ENCODE results near the gene ADGRE3. TPM values are rescaled to one million over a fixed set of nuclear protein-coding genes. Genes with fewer than 3 reads are reported as not detected.

Gene ADGRE3
- total RNA-seq (2014; rRNA removed; shearing (Covaris generic); ENCODE audit: low replicate concordance): not detected in 2 replicates

GRCh38 chr19:14674764-14675163 lies at the start of gene ADGRE3:
TSS of gene ADGRE3 (minus strand) at chr19:14674844. CDS start at chr19:14674770, 74 bp downstream.
- peaks cover 51% of the 10 kb centered on the region for H3K27me3 ChIP-seq
- H3K4me3 ChIP-seq: no peak within 1 kb of the TSS
- H3K36me3 ChIP-seq: no peaks in the 10 kb centered on the region
- H3K9me3 ChIP-seq: no peaks in the 10 kb centered on the region
- no peak for DNase-seq

- no peak for DNase-seq
- H3K27me3 ChIP-seq: no peaks in the 10 kb centered on the region
- H3K9me3 ChIP-seq: peaks cover 40% of the 10 kb centered on the region
- peaks cover 43% of the 10 kb centered on the region for H3K36me3 ChIP-seq
- no peak overlapping the region for H3K4me3 ChIP-seq
Observed at GRCh38 chr19:14722127-14722526, 47.5 kb upstream of the ADGRE3 start.

GRCh38 chr19:14719162-14719561 lies 44.5 kb upstream of the ADGRE3 start:
- Histone ChIP-seq H3K27me3 (no peaks in the 10 kb centered on the region), H3K4me3 (no peak overlapping the region), H3K36me3 (peaks cover 67% of the 10 kb centered on the region), H3K9me3 (peaks cover 51% of the 10 kb centered on the region)
- no peak for DNase-seq

GRCh38 chr19:14718522-14719116 lies 44.0 kb upstream of the ADGRE3 start:
- Histone ChIP-seq H3K4me3 (no peak overlapping the region), H3K36me3 (peaks cover 67% of the 10 kb centered on the region), H3K27me3 (no peaks in the 10 kb centered on the region), H3K9me3 (peaks cover 50% of the 10 kb centered on the region)
- no peak for DNase-seq

- H3K27me3 ChIP-seq: no peaks in the 10 kb centered on the region
- DNase-seq: no peak
- peaks cover 44% of the 10 kb centered on the region for H3K9me3 ChIP-seq
- peaks cover 67% of the 10 kb centered on the region for H3K36me3 ChIP-seq
- H3K4me3 ChIP-seq: no peak overlapping the region
Observed at GRCh38 chr19:14715841-14716240, 41.2 kb upstream of the ADGRE3 start.

GRCh38 chr19:14704450-14704849 lies 29.8 kb upstream of the ADGRE3 start:
- H3K4me3 ChIP-seq: no peak overlapping the region
- H3K9me3 ChIP-seq: peaks cover 7% of the 10 kb centered on the region
- DNase-seq: no peak
- H3K27me3 ChIP-seq: no peaks in the 10 kb centered on the region
- H3K36me3 ChIP-seq: peaks cover 80% of the 10 kb centered on the region

- Histone ChIP-seq H3K4me3 (no peak overlapping the region), H3K9me3 (peaks cover 7% of the 10 kb centered on the region), H3K36me3 (peaks cover 79% of the 10 kb centered on the region), H3K27me3 (no peaks in the 10 kb centered on the region)
- DNase-seq: no peak
Observed at GRCh38 chr19:14703833-14704232, 29.2 kb upstream of the ADGRE3 start.

GRCh38 chr19:14700711-14701375 lies 26.2 kb upstream of the ADGRE3 start:
- peaks cover 7% of the 10 kb centered on the region for H3K9me3 ChIP-seq
- no peak overlapping the region for H3K4me3 ChIP-seq
- no peak for DNase-seq
- peaks cover 76% of the 10 kb centered on the region for H3K36me3 ChIP-seq
- no peaks in the 10 kb centered on the region for H3K27me3 ChIP-seq

GRCh38 chr19:14699641-14700040 lies 25.0 kb upstream of the ADGRE3 start:
- Histone ChIP-seq H3K9me3 (peaks cover 7% of the 10 kb centered on the region), H3K36me3 (peaks cover 81% of the 10 kb centered on the region)
- DNase-seq: no peak

GRCh38 chr19:14695471-14695870 lies 20.8 kb upstream of the ADGRE3 start:
- H3K9me3 ChIP-seq: no peaks in the 10 kb centered on the region
- DNase-seq: no peak
- no peaks in the 10 kb centered on the region for H3K27me3 ChIP-seq
- peaks cover 54% of the 10 kb centered on the region for H3K36me3 ChIP-seq
- H3K4me3 ChIP-seq: no peak overlapping the region

More at GRCh38 chr19:14699641-14700040, 25.0 kb upstream of the ADGRE3 start:
- no peaks in the 10 kb centered on the region for H3K27me3 ChIP-seq
- no peak overlapping the region for H3K4me3 ChIP-seq

GRCh38 chr19:14694641-14695266 lies 20.1 kb upstream of the ADGRE3 start:
- no peaks in the 10 kb centered on the region for H3K9me3 ChIP-seq
- no peak overlapping the region for H3K4me3 ChIP-seq
- H3K27me3 ChIP-seq: no peaks in the 10 kb centered on the region
- no peak for DNase-seq
- peaks cover 48% of the 10 kb centered on the region for H3K36me3 ChIP-seq

- DNase-seq: peak; percentile 96
- Histone ChIP-seq H3K9me3 (no peaks in the 10 kb centered on the region), H3K27me3 (no peaks in the 10 kb centered on the region), H3K4me3 (peak within 1 kb of the TSS; percentile 95), H3K36me3 (peaks cover 11% of the 10 kb centered on the region)
Observed at GRCh38 chr19:14689598-14690503, 15.2 kb upstream of the ADGRE3 start, which contains the start of gene ZNF333. TSS of gene ZNF333 (plus strand) at chr19:14690048. CDS start at chr19:14693492, 3,444 bp downstream.

- no peaks in the 10 kb centered on the region for H3K36me3 ChIP-seq
- H3K9me3 ChIP-seq: no peaks in the 10 kb centered on the region
- no peak for DNase-seq
- H3K4me3 ChIP-seq: no peak overlapping the region
- peaks cover 2% of the 10 kb centered on the region; the same call in 1 of the 2 replicates for H3K27me3 ChIP-seq
Observed at GRCh38 chr19:14686411-14686810, 11.8 kb upstream of the ADGRE3 start.

- no peaks in the 10 kb centered on the region for H3K36me3 ChIP-seq
- peaks cover 5% of the 10 kb centered on the region; the same call in 1 of the 2 replicates for H3K27me3 ChIP-seq
- DNase-seq: no peak
- H3K9me3 ChIP-seq: no peaks in the 10 kb centered on the region
- H3K4me3 ChIP-seq: no peak overlapping the region
Observed at GRCh38 chr19:14683439-14683838, 8.8 kb upstream of the ADGRE3 start.

- H3K27me3 ChIP-seq: peaks cover 11% of the 10 kb centered on the region
- no peak overlapping the region for H3K4me3 ChIP-seq
- DNase-seq: no peak
- no peaks in the 10 kb centered on the region for H3K9me3 ChIP-seq
- no peaks in the 10 kb centered on the region for H3K36me3 ChIP-seq
Observed at GRCh38 chr19:14682084-14682483, 7.4 kb upstream of the ADGRE3 start.

GRCh38 chr19:14678199-14678598 lies 3.6 kb upstream of the ADGRE3 start:
- no peak for DNase-seq
- no peak overlapping the region for H3K4me3 ChIP-seq
- H3K9me3 ChIP-seq: no peaks in the 10 kb centered on the region
- H3K27me3 ChIP-seq: peaks cover 36% of the 10 kb centered on the region
- no peaks in the 10 kb centered on the region for H3K36me3 ChIP-seq
